Measurements from ENCODE around the gene NEDD4L. TPM values are rescaled to one million over a fixed set of nuclear protein-coding genes. Genes with fewer than 3 reads are reported as not detected.

The NEDD4L gene
- total and polyA plus RNA-seq, 2 experiments from 2014 or later, result 36.2 to 72.3 TPM

DNA sequence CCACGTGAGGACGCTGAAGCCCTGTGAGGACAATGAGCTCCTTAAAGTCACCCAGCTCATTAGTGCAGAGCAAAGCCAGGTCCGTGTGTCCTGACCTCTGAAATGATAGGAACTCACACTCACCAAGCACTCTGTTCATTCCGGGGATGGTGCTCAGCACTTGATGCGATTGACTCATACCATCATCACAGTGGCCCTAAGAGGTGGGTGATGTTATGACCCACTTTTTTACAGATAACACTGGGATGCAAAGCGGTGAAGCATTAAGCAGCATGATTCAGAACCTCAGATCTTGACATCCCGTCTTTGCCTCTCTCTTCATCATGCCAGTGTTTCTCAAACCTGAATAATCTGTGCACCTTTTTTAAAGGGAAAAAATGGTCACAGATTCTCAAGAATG lies 350.0 kb downstream of the NEDD4L start:
- no peak overlapping the region for H2AFZ ChIP-seq
- no peaks in the 10 kb centered on the region for H3K79me2 ChIP-seq (replicated peaks; ENCODE audit: insufficient read depth)
- Mint-ChIP-seq H3K27ac (peak overlapping the region; percentile 55; the same call in 1 of the 2 replicates), H3K4me1 (peaks cover 16% of the 10 kb centered on the region), H3K27me3 (ENCODE audit: insufficient read depth, low read depth, poor library complexity) (peaks cover 9% of the 10 kb centered on the region), H3K36me3 (ENCODE audit: low read depth) (peaks cover 41% of the 10 kb centered on the region), H3K9me3 (no peaks in the 10 kb centered on the region), H3K4me3 (no peak overlapping the region)
- no peaks in the 10 kb centered on the region for H3K9me2 ChIP-seq (ENCODE audit: insufficient read depth)
- ATAC-seq (no peak), DNase-seq (ENCODE audit: low spot score) (no peak)
- H3K27ac ChIP-seq (ENCODE audit: low read depth), result no peak overlapping the region
- H4K20me1 ChIP-seq (replicated peaks; ENCODE audit: insufficient read depth), result no peaks in the 10 kb centered on the region; the same call in 1 of the 2 replicates
- H3K4me1 ChIP-seq (ENCODE audit: insufficient read depth), result peaks cover 6% of the 10 kb centered on the region; the same call in 1 of the 2 replicates
- H3F3A ChIP-seq (replicated peaks; ENCODE audit: low read depth), result no peaks in the 10 kb centered on the region
- peaks cover 10% of the 10 kb centered on the region; the same call in 1 of the 2 replicates for H3K36me3 ChIP-seq (ENCODE audit: insufficient read depth)
- H3K4me3 ChIP-seq, result no peak overlapping the region
- TF ChIP-seq ETS1 (IDR thresholded peaks at IDR 0.05) (no peak), NANOG (IDR thresholded peaks at IDR 0.05; ENCODE audit: borderline replicate concordance) (no peak), ZNF331 (CRISPR knock-in tag; IDR thresholded peaks at IDR 0.05; ENCODE audit: low read depth) (no peak), ZNF462 (CRISPR knock-in tag; IDR thresholded peaks at IDR 0.05) (no peak), POLR2AphosphoS5 (IDR thresholded peaks at IDR 0.05; ENCODE audit: low read depth) (no peak), JUNB (IDR thresholded peaks at IDR 0.05; ENCODE audit: unreplicated experiment) (no peak), CREB1 (CRISPR knock-in tag; IDR thresholded peaks at IDR 0.05; ENCODE audit: low read depth) (no peak), EZH2 (IDR thresholded peaks at IDR 0.05; ENCODE audit: low read depth, unreplicated experiment) (no peak), EZH2phosphoT487 (IDR thresholded peaks at IDR 0.05; ENCODE audit: unreplicated experiment) (no peak), CTCF (conservative IDR thresholded peaks at IDR 0.05; ENCODE audit: low read depth in 2 of 2) (no peak), STAT1 (IDR thresholded peaks at IDR 0.05; ENCODE audit: unreplicated experiment) (no peak), ZNF114 (CRISPR knock-in tag; IDR thresholded peaks at IDR 0.05) (no peak)
- TF ChIP-seq, protein P1, sequence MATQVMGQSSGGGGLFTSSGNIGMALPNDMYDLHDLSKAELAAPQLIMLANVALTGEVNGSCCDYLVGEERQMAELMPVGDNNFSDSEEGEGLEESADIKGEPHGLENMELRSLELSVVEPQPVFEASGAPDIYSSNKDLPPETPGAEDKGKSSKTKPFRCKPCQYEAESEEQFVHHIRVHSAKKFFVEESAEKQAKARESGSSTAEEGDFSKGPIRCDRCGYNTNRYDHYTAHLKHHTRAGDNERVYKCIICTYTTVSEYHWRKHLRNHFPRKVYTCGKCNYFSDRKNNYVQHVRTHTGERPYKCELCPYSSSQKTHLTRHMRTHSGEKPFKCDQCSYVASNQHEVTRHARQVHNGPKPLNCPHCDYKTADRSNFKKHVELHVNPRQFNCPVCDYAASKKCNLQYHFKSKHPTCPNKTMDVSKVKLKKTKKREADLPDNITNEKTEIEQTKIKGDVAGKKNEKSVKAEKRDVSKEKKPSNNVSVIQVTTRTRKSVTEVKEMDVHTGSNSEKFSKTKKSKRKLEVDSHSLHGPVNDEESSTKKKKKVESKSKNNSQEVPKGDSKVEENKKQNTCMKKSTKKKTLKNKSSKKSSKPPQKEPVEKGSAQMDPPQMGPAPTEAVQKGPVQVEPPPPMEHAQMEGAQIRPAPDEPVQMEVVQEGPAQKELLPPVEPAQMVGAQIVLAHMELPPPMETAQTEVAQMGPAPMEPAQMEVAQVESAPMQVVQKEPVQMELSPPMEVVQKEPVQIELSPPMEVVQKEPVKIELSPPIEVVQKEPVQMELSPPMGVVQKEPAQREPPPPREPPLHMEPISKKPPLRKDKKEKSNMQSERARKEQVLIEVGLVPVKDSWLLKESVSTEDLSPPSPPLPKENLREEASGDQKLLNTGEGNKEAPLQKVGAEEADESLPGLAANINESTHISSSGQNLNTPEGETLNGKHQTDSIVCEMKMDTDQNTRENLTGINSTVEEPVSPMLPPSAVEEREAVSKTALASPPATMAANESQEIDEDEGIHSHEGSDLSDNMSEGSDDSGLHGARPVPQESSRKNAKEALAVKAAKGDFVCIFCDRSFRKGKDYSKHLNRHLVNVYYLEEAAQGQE (IDR thresholded peaks at IDR 0.05; ENCODE audit: unreplicated experiment), result no peak
- no peak overlapping the region for H3K4me2 ChIP-seq
- no peaks in the 10 kb centered on the region for H3K27me3 ChIP-seq (ENCODE audit: insufficient read depth)
